ENCODE results near the gene FOSB.

FOSB gene

GRCh38 chr19:45469132-45469944, 1.5 kb downstream of the FOSB start:
- peak; percentile 95 for DNase-seq

GRCh38 chr19:45469945-45470761, 2.4 kb downstream of the FOSB start:
- peak; percentile 52 for DNase-seq

GRCh38 chr19:45470762-45471081, 2.9 kb downstream of the FOSB start:
- no peak for DNase-seq

GRCh38 chr19:45471111-45471930, 3.5 kb downstream of the FOSB start:
- DNase-seq = no peak

- no peak for DNase-seq
Measured at GRCh38 chr19:45471931-45472562, 4.3 kb downstream of the FOSB start.

- DNase-seq = no peak
Measured at GRCh38 chr19:45472563-45473366, 5.0 kb downstream of the FOSB start.

GRCh38 chr19:45473367-45473681, 5.5 kb downstream of the FOSB start:
- no peak for DNase-seq

- no peak for DNase-seq
Measured at GRCh38 chr19:45473682-45474605, 6.1 kb downstream of the FOSB start.

- DNase-seq = no peak
Measured at GRCh38 chr19:45474606-45475521, 7.1 kb downstream of the FOSB start.

GRCh38 chr19:45475537-45476291, 7.9 kb downstream of the FOSB start:
- no peak for DNase-seq

GRCh38 chr19:45476304-45476703, 8.5 kb downstream of the FOSB start:
- no peak for DNase-seq

- no peak for DNase-seq
Measured at GRCh38 chr19:45477186-45477585, 9.4 kb downstream of the FOSB start.

GRCh38 chr19:45477713-45478453, 10.1 kb downstream of the FOSB start:
- no peak for DNase-seq

- peak; percentile 93 for DNase-seq
Measured at GRCh38 chr19:45478454-45479238, 10.8 kb downstream of the FOSB start.

- no peak for DNase-seq
Measured at GRCh38 chr19:45483033-45483432, 15.2 kb downstream of the FOSB start.

GRCh38 chr19:45484273-45484945, 16.6 kb downstream of the FOSB start:
- no peak for DNase-seq

Measured in fibroblast of skin of back (primary cell).